Endothelial cell of umbilical vein (primary cell): ENCODE results near the gene DHRS12. TPM values are rescaled to one million over a fixed set of nuclear protein-coding genes. Genes with fewer than 3 reads are reported as not detected.

Source experiments
- BruUV-seq: library from RNA; stranded (reverse); fragments of 400-500 nt; replicated peaks from 2 replicates; lab custom pipeline; 2021; lab: Mats Ljungman, UMichigan
- CTCF ChIA-PET: fragments of 300-600, 350-600 bp; sonication (Branson Sonifier 250); formaldehyde crosslinking; loops from one replicate; lab custom pipeline; 2021; ENCODE audit warnings: antibody characterized with exemption, inconsistent platforms; lab: Charles Lee
- POLR2A ChIA-PET: fragments of 300-600, 350-600 bp; sonication (Branson Sonifier 250); formaldehyde crosslinking; loops from one replicate; lab custom pipeline; 2021; ENCODE audit warnings: antibody characterized with exemption, inconsistent platforms; lab: Charles Lee
- DNase-seq: peaks from one replicate; pipeline ENCODE4 v3.0.0-alpha.2; 2011; ENCODE audit warnings: low read depth, low spot score
- FAIRE-seq: peaks from 2 replicates; lab custom pipeline; 2011; peaks lifted over from hg19 to GRCh38; lab: Jason Lieb, UNC
- H2AFZ ChIP-seq: 2 replicates; pipeline ENCODE4 v1.6.0; 2012; ENCODE audit warnings: low read depth, low read length, control low read depth, inconsistent platforms
- H3K27ac ChIP-seq: 2 replicates; pipeline ENCODE4 v1.5.1; 2011; ENCODE audit warnings: low read depth, mild to moderate bottlenecking, control low read depth, low read length, moderate library complexity; ENCODE audit not compliant: insufficient read depth
- H3K27me3 ChIP-seq, 2 experiments: 2 replicates each; pipeline versions ENCODE4 v1.6.0 to v1.6.1; 2011; ENCODE audit warnings: low read length in 2 of 2, mixed read lengths in 1 of 2; ENCODE audit not compliant: control insufficient read depth in 2 of 2, insufficient read depth in 2 of 2
- H3K36me3 ChIP-seq, 2 experiments: 2 replicates in 1 of 2; 3 replicates in 1 of 2; pipeline ENCODE4 v1.5.1; 2011; ENCODE audit warnings: low read length in 2 of 2, mild to moderate bottlenecking in 1 of 2, moderate library complexity in 1 of 2; ENCODE audit not compliant: control insufficient read depth in 2 of 2, insufficient read depth in 2 of 2; ENCODE audit errors: extremely low read depth in 1 of 2
- H3K4me1 ChIP-seq: 3 replicates; pipeline ENCODE4 v1.5.1; 2011; ENCODE audit warnings: mild to moderate bottlenecking, low read length; ENCODE audit not compliant: control insufficient read depth, insufficient read depth; ENCODE audit errors: extremely low read depth
- H3K4me2 ChIP-seq: 2 replicates; pipeline ENCODE4 v1.6.1; 2011; ENCODE audit warnings: low read length, control low read depth, mixed read lengths; ENCODE audit not compliant: insufficient read depth
- H3K4me3 ChIP-seq, 3 experiments: fragments of 200-600 bp in 1 of 3; sonication (generic), shearing (Covaris generic) in 1 of 3; replicated peaks in 1 of 3; 2 replicates each; pipeline ENCODE4 v1.5.1; 2011 to 2016; ENCODE audit warnings: control low read depth in 3 of 3, low read length in 3 of 3, mild to moderate bottlenecking in 2 of 3, inconsistent platforms in 1 of 3, low read depth in 1 of 3, moderate library complexity in 1 of 3; ENCODE audit not compliant: insufficient read depth in 1 of 3
- H3K79me2 ChIP-seq: 2 replicates; pipeline ENCODE4 v1.6.0; 2012; ENCODE audit warnings: low read length, inconsistent platforms; ENCODE audit not compliant: control insufficient read depth, insufficient read depth
- H3K9ac ChIP-seq: replicated peaks from 2 replicates; pipeline ENCODE3; 2011; ENCODE audit warnings: low read length, control low read depth; ENCODE audit not compliant: insufficient read depth; ENCODE audit errors: extremely low read depth
- H3K9me1 ChIP-seq: replicated peaks from 3 replicates; pipeline ENCODE4 v1.6.0; 2011; ENCODE audit warnings: mild to moderate bottlenecking, low read length; ENCODE audit not compliant: control insufficient read depth, insufficient read depth; ENCODE audit errors: extremely low read depth
- H3K9me3 ChIP-seq: replicated peaks from 2 replicates; pipeline ENCODE4 v1.5.1; 2012; ENCODE audit warnings: low read length, inconsistent platforms; ENCODE audit not compliant: control insufficient read depth, insufficient read depth
- H4K20me1 ChIP-seq: replicated peaks from 2 replicates; pipeline ENCODE3; 2011; ENCODE audit warnings: mild to moderate bottlenecking, low read length; ENCODE audit not compliant: control insufficient read depth, insufficient read depth; ENCODE audit errors: extremely low read depth
- EZH2 ChIP-seq: IDR thresholded peaks from 2 replicates; pipeline ENCODE4 v1.6.1; 2012; ENCODE audit warnings: borderline replicate concordance, low read depth, mild to moderate bottlenecking, moderate library complexity, low read length, inconsistent platforms; ENCODE audit not compliant: severe bottlenecking
- FOS ChIP-seq: IDR thresholded peaks from 2 replicates; pipeline ENCODE4 v1.6.1; 2011; ENCODE audit warnings: mild to moderate bottlenecking, low read length, moderate library complexity, borderline replicate concordance; ENCODE audit not compliant: insufficient read depth
- GATA2 ChIP-seq: IDR thresholded peaks from 2 replicates; pipeline ENCODE4 v1.7.0; 2011; ENCODE audit warnings: low read depth, mild to moderate bottlenecking, moderate library complexity, mixed read lengths, low read length; ENCODE audit not compliant: insufficient read length, insufficient read depth
- JUN ChIP-seq: IDR thresholded peaks from 2 replicates; pipeline ENCODE4 v1.6.1; 2011; ENCODE audit warnings: borderline replicate concordance, low read depth; ENCODE audit not compliant: insufficient read length, insufficient read depth
- MYC ChIP-seq: IDR thresholded peaks from one replicate; pipeline ENCODE4 v1.6.1; 2011; ENCODE audit warnings: mild to moderate bottlenecking, low read depth, low read length
- POLR2A ChIP-seq: IDR thresholded peaks from 2 replicates; pipeline ENCODE4 v1.6.1; 2012; ENCODE audit warnings: low read depth, mild to moderate bottlenecking, control low read depth, low read length
- POLR2AphosphoS5 ChIP-seq: IDR thresholded peaks from 2 replicates; pipeline ENCODE4 v1.6.1; 2012; ENCODE audit warnings: low read depth, mild to moderate bottlenecking, control low read depth, low read length, moderate library complexity; ENCODE audit not compliant: insufficient read depth
- dilution Hi-C: fragments of 300-500 bp; cut with MboI; formaldehyde crosslinking; loops from one replicate; pipeline ENCODE4 v1.15.0; 2019; ENCODE audit warnings: low sequenced_read_pairs; ENCODE audit not compliant: extremely low pct_ligation_motif_present
- intact Hi-C: fragments of 100-400 bp; cut with micrococcal nuclease; formaldehyde crosslinking; loops from one replicate; pipeline ENCODE4 v1.10.0; 2022
- polyA plus RNA-seq, 4 experiments: library from polyadenylated mRNA; depleted of rRNA in 3 of 4; stranded (reverse) in 3 of 4; unstranded in 1 of 4; fragments of >200 nt; gene quantifications; 2 replicates each; pipeline versions ENCODE4 v1.2.1 to v1.2.3, GENCODE V29; 2011 to 2012; ENCODE audit warnings: missing spikeins in 1 of 4
- total RNA-seq: library from RNA; stranded (reverse); gene quantifications from 2 replicates; pipeline ENCODE4 v1.2.3, GENCODE V29; 2021
- TF ChIP-seq, protein P1 (sequence below): IDR thresholded peaks from 2 replicates; pipeline ENCODE4 v1.6.1; 2011; ENCODE audit not compliant: insufficient read depth, insufficient read length
- TF ChIP-seq, protein P2 (sequence below), 2 donors: IDR thresholded peaks; 1 replicate in 1 of 2; 2 replicates in 1 of 2; pipeline ENCODE4 v1.5.1; 2011; ENCODE audit warnings: low read length in 2 of 2, mild to moderate bottlenecking in 2 of 2, moderate library complexity in 2 of 2, control low read depth in 1 of 2, inconsistent platforms in 1 of 2, low read depth in 1 of 2; ENCODE audit not compliant: insufficient read depth in 1 of 2; ENCODE audit errors: extremely low read depth in 1 of 2

The DHRS12 gene
- total and polyA plus RNA-seq, 2 donors (not counting 3 experiments of a cell fraction or from before 2014, with no cell fraction given): 8.9 to 9.1 TPM

DNA sequence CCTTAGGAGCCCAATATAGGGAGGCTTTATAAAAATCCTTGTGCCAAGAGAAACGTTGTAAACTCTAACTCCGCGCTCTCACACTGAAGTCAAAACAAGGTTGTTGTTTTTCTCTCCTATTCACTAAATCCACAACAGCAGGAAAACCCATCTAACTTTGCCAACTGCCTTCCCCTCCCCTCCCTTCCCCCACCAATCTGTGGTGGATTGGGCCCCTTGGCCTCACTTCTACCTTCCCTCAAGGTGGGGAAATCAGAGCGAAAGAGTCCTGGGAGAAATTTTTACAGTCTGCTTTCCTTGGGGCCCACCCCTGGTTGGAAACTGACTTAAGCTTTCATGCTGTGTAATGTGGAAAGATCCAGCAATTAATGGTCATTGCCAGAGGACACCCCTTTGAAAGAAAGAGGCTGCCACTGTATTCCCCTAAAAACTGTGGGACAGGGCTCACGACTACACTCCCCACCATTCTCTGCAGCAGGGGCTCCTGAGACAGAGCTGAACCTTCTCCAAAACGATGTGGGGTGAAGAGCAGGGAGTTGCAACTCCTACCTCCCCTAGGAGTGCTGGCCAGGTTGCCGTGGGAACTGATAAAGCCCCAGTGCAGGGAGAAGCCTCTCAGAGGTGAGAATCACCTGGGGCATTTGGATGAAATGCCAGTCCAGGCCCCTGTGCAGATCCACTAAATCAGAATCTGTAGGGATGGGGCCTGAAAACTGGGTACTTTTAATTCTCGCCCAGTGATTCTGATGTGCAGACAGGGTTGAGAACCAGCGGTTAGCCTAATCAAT lies 1.1 kb downstream of the DHRS12 start:
- Histone ChIP-seq H2AFZ (peak overlapping the region; percentile 96), H3K27ac (peak overlapping the region; percentile 92), H3K9ac (peak overlapping the region; percentile 96), H4K20me1 (no peaks in the 10 kb centered on the region), H3K4me2 (peak overlapping the region; percentile 91), H3K36me3 (no peaks in the 10 kb centered on the region), H3K4me1 (peaks cover 35% of the 10 kb centered on the region), H3K79me2 (no peaks in the 10 kb centered on the region), H3K4me3 (peak overlapping the region in 2 of 3 experiments; percentile 71 to 72), H3K9me1 (no peaks in the 10 kb centered on the region), H3K9me3 (no peaks in the 10 kb centered on the region), H3K27me3 (no peaks in the 10 kb centered on the region)
- peak; percentile 53 for DNase-seq
- TF ChIP-seq, protein P1, sequence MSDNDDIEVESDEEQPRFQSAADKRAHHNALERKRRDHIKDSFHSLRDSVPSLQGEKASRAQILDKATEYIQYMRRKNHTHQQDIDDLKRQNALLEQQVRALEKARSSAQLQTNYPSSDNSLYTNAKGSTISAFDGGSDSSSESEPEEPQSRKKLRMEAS: no peak
- TF ChIP-seq GATA2: no peak
- TF ChIP-seq, protein P2, sequence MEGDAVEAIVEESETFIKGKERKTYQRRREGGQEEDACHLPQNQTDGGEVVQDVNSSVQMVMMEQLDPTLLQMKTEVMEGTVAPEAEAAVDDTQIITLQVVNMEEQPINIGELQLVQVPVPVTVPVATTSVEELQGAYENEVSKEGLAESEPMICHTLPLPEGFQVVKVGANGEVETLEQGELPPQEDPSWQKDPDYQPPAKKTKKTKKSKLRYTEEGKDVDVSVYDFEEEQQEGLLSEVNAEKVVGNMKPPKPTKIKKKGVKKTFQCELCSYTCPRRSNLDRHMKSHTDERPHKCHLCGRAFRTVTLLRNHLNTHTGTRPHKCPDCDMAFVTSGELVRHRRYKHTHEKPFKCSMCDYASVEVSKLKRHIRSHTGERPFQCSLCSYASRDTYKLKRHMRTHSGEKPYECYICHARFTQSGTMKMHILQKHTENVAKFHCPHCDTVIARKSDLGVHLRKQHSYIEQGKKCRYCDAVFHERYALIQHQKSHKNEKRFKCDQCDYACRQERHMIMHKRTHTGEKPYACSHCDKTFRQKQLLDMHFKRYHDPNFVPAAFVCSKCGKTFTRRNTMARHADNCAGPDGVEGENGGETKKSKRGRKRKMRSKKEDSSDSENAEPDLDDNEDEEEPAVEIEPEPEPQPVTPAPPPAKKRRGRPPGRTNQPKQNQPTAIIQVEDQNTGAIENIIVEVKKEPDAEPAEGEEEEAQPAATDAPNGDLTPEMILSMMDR (IDR thresholded peaks at IDR 0.05; ENCODE audit: extremely low read depth in 1 of 2, insufficient read depth in 1 of 2, low read depth in 1 of 2, low read length in 2 of 2): no peak
- TF ChIP-seq POLR2A: no peak
- no peak for TF ChIP-seq FOS
- no peak for TF ChIP-seq JUN
- no peak for TF ChIP-seq EZH2
- no peak for TF ChIP-seq MYC
- TF ChIP-seq POLR2AphosphoS5: no peak
- FAIRE-seq: peak; percentile 18
- dilution Hi-C loops (no loop called here), intact Hi-C loops (loop anchor here (1.0 to 10.0 kb wide), 7 partner anchors 38 to 656 kb away; partner anchors contain the start of genes ALG11, ATP7B, CKAP2 and INTS6)
- ChIA-PET CTCF (interaction anchor here (0.6 to 1.3 kb wide), 5 partner anchors 9 to 677 kb away, joined by 3 read pairs; no protein-coding TSS in a partner anchor), POLR2A (interaction anchor here (1.4 to 3.1 kb wide), 2 partner anchors 217 to 350 kb away, joined by 3 to 11 read pairs; partner anchors contain the start of gene INTS6)
- TSS peak; percentile 66 for BruUV-seq
